ENCODE data around the gene MEF2A.

The MEF2A gene

DNA sequence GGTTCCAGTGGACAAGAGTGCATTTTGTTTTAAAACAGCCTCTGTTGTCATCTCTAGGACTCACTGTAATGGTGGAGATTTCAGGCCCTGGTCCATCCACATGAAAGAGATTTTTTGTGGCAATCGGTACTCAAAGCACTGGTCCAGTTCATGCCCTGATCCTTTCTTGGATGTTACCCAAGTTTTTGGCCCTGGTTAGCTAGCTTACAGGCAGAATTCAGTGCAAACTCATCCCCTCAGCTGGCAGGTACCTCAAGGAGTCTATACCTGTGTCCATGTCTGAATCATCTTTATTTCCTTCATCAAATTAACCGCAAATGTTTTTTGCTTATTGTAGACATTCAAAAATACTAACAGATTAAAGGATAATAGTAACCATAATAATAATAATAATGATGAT is 13.7 kb upstream of the MEF2A start:
- Mint-ChIP-seq H3K4me3 (no peak overlapping the region), H3K4me1 (no peaks in the 10 kb centered on the region), H3K27me3 (peaks cover 2% of the 10 kb centered on the region), H3K36me3 (no peaks in the 10 kb centered on the region), H3K27ac (no peak overlapping the region), H3K9me3 (no peaks in the 10 kb centered on the region)
- DNase-seq = no peak
- CTCF ChIA-PET = no interaction called here

DNA sequence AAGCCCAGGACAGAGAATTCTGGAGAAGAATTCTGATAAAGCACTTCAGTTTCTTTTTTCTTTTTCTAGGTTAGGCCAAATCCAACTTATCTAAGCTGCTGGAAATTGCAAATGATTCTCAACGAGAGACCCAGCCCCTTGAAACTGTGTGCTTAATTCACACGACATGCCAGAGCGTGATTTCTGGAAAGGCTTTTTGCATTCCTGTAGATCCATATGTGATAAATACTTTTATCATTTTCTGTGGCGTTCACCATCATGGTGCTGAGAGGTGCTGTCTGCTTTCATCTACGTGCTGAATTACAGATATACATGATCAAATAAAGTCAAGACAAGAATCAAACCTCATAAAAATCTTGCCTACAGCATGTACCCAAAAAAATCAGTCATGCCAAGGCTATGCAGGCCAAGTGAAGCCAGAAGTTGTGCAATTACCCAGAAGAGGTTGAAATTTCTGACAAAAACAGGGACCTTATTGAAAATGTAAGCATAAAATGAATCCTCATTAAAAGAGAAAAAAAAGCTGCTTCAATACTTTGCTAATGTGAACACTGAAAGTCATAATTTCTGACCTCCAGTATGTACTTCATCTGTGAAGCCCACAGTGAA is 10.8 kb upstream of the MEF2A start:
- DNase-seq = no peak
- Mint-ChIP-seq H3K27ac (no peak overlapping the region), H3K4me1 (no peaks in the 10 kb centered on the region), H3K9me3 (no peaks in the 10 kb centered on the region), H3K4me3 (no peak overlapping the region), H3K27me3 (peaks cover 4% of the 10 kb centered on the region), H3K36me3 (no peaks in the 10 kb centered on the region)
- CTCF ChIA-PET = no interaction called here

- CTCF ChIA-PET = no interaction called here
- no peaks in the 10 kb centered on the region for H3K9me3 Mint-ChIP-seq
- no peaks in the 10 kb centered on the region for H3K4me1 Mint-ChIP-seq
- H3K36me3 Mint-ChIP-seq = no peaks in the 10 kb centered on the region
- no peak overlapping the region for H3K27ac Mint-ChIP-seq
- DNase-seq = no peak
- H3K27me3 Mint-ChIP-seq = peaks cover 5% of the 10 kb centered on the region
- no peak overlapping the region for H3K4me3 Mint-ChIP-seq
These were observed 9.8 kb upstream of the MEF2A start for GRCh38 chr15:99556011-99556410.

DNA sequence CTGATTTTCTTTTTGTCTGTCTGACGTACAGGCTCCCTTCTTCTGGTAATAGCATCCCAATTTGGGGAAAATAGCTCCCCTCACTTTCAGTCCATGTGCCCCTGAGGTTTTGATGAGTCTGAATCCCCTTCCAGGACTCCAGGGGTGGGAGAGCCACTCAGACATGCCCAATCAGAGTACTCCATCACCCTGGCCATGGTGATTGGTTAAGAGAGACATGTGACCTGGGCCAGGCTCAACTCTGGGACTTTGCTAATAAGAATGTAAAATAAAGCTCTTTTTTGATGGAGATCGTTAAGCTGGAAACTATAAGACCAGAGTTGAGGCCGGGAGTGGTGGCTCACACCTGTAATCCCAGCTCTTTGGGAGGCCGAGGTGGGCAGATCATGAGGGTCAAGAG is 9.2 kb upstream of the MEF2A start:
- CTCF ChIA-PET = no interaction called here
- DNase-seq = no peak
- H3K27ac Mint-ChIP-seq = no peak overlapping the region
- H3K4me1 Mint-ChIP-seq = no peaks in the 10 kb centered on the region
- H3K36me3 Mint-ChIP-seq = no peaks in the 10 kb centered on the region
- H3K9me3 Mint-ChIP-seq = no peaks in the 10 kb centered on the region
- H3K4me3 Mint-ChIP-seq = no peak overlapping the region
- H3K27me3 Mint-ChIP-seq = peaks cover 10% of the 10 kb centered on the region

DNA sequence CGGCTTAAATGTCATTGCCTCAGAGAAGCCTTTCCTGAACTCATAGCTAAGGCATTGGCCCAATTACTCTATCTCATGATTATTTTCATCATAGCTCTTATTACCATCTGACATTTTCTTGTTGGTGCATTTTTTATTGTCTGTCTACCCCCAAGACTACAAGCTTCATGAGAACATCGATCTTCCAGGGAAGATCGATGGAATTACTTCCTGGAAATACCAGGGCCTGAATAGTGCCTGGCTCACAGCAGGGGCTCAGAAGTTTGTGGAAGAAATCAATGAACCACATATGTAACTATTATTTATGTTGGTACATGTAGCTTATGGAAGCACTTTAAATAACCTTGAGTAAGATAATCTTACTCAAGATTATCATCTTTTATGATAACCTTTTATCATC is 7.7 kb upstream of the MEF2A start:
- H3K36me3 Mint-ChIP-seq = no peaks in the 10 kb centered on the region
- H3K9me3 Mint-ChIP-seq = no peaks in the 10 kb centered on the region
- H3K4me1 Mint-ChIP-seq = peaks cover 11% of the 10 kb centered on the region
- no peak overlapping the region for H3K27ac Mint-ChIP-seq
- H3K4me3 Mint-ChIP-seq = no peak overlapping the region
- DNase-seq = no peak
- peaks cover 25% of the 10 kb centered on the region for H3K27me3 Mint-ChIP-seq
- CTCF ChIA-PET = interaction anchor here (0.8 to 1.1 kb wide), 2 partner anchors 62 to 198 kb away, joined by 3 read pairs; no protein-coding TSS in a partner anchor

DNA sequence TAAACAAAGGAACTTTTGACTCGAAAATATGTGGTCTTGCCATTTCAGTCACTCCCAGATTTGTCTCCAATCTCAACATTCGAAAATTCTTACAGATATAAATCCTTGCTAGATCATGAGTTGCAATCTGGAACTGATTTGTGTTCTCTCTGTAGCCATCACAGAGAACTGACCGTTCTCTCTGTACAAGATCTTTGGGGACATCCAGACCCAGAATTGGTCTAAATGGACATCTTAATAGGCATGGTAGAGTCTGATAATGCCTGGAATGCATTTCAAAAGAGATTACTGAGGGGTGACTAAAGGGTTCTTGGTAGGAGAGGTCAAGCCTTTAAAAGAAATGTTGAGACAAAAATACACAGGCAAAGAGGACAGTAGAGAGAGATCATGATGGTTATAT is 7.2 kb upstream of the MEF2A start:
- Mint-ChIP-seq H3K27ac (no peak overlapping the region), H3K4me1 (peaks cover 11% of the 10 kb centered on the region), H3K27me3 (peaks cover 30% of the 10 kb centered on the region), H3K9me3 (no peaks in the 10 kb centered on the region), H3K4me3 (no peak overlapping the region), H3K36me3 (no peaks in the 10 kb centered on the region)
- CTCF ChIA-PET = no interaction called here
- DNase-seq = no peak

GRCh38 chr15:99561476-99562230 is 4.1 kb upstream of the MEF2A start:
- H3K27me3 Mint-ChIP-seq = peaks cover 47% of the 10 kb centered on the region
- H3K36me3 Mint-ChIP-seq = peaks cover 3% of the 10 kb centered on the region
- H3K4me3 Mint-ChIP-seq = no peak overlapping the region
- H3K9me3 Mint-ChIP-seq = no peaks in the 10 kb centered on the region
- CTCF ChIA-PET = interaction anchor here (1.6 kb wide), 1 partner anchor 143 kb away, joined by 6 read pairs; no protein-coding TSS in a partner anchor
- DNase-seq = no peak
- H3K4me1 Mint-ChIP-seq = peaks cover 25% of the 10 kb centered on the region
- H3K27ac Mint-ChIP-seq = no peak overlapping the region

- Mint-ChIP-seq H3K27me3 (peaks cover 47% of the 10 kb centered on the region), H3K9me3 (no peaks in the 10 kb centered on the region), H3K4me1 (peaks cover 28% of the 10 kb centered on the region), H3K27ac (no peak overlapping the region), H3K4me3 (no peak overlapping the region), H3K36me3 (peaks cover 3% of the 10 kb centered on the region)
- no peak for DNase-seq
- CTCF ChIA-PET = interaction anchor here (1.6 kb wide), 1 partner anchor 142 kb away, joined by 6 read pairs; no protein-coding TSS in a partner anchor
These were observed 3.5 kb upstream of the MEF2A start for GRCh38 chr15:99562238-99562637.

- peaks cover 47% of the 10 kb centered on the region for H3K27me3 Mint-ChIP-seq
- no peaks in the 10 kb centered on the region for H3K9me3 Mint-ChIP-seq
- peaks cover 3% of the 10 kb centered on the region for H3K36me3 Mint-ChIP-seq
- H3K4me3 Mint-ChIP-seq = peak overlapping the region; percentile 53
- peaks cover 42% of the 10 kb centered on the region for H3K4me1 Mint-ChIP-seq
- no peak for DNase-seq
- CTCF ChIA-PET = interaction anchor here (0.6 to 1.3 kb wide), 4 partner anchors 15 to 290 kb away, joined by 3 read pairs; no protein-coding TSS in a partner anchor
- no peak overlapping the region for H3K27ac Mint-ChIP-seq
These were observed 1.3 kb upstream of the MEF2A start for GRCh38 chr15:99564221-99565048.

GRCh38 chr15:99565049-99565298 is 810 bp upstream of the MEF2A start:
- no peak for DNase-seq
- peaks cover 43% of the 10 kb centered on the region for H3K27me3 Mint-ChIP-seq
- H3K36me3 Mint-ChIP-seq = peaks cover 3% of the 10 kb centered on the region
- CTCF ChIA-PET = interaction anchor here (0.6 to 1.0 kb wide), 2 partner anchors 15 to 291 kb away, joined by 3 read pairs; no protein-coding TSS in a partner anchor
- H3K4me3 Mint-ChIP-seq = peak overlapping the region; percentile 53
- H3K27ac Mint-ChIP-seq = no peak overlapping the region
- no peaks in the 10 kb centered on the region for H3K9me3 Mint-ChIP-seq
- H3K4me1 Mint-ChIP-seq = peaks cover 42% of the 10 kb centered on the region

- H3K9me3 Mint-ChIP-seq = no peaks in the 10 kb centered on the region
- peak; percentile 38 for DNase-seq
- peak overlapping the region; percentile 85 for H3K27ac Mint-ChIP-seq
- H3K27me3 Mint-ChIP-seq = peaks cover 39% of the 10 kb centered on the region
- CTCF ChIA-PET = interaction anchor here (0.9 to 2.2 kb wide), 4 partner anchors 46 to 293 kb away, joined by 3 to 11 read pairs (median 4); no protein-coding TSS in a partner anchor
- peak overlapping the region; percentile 96 for H3K4me3 Mint-ChIP-seq
- peaks cover 3% of the 10 kb centered on the region for H3K36me3 Mint-ChIP-seq
- peaks cover 42% of the 10 kb centered on the region for H3K4me1 Mint-ChIP-seq
These were observed 543 bp downstream of the MEF2A start for GRCh38 chr15:99566157-99566897.

DNA sequence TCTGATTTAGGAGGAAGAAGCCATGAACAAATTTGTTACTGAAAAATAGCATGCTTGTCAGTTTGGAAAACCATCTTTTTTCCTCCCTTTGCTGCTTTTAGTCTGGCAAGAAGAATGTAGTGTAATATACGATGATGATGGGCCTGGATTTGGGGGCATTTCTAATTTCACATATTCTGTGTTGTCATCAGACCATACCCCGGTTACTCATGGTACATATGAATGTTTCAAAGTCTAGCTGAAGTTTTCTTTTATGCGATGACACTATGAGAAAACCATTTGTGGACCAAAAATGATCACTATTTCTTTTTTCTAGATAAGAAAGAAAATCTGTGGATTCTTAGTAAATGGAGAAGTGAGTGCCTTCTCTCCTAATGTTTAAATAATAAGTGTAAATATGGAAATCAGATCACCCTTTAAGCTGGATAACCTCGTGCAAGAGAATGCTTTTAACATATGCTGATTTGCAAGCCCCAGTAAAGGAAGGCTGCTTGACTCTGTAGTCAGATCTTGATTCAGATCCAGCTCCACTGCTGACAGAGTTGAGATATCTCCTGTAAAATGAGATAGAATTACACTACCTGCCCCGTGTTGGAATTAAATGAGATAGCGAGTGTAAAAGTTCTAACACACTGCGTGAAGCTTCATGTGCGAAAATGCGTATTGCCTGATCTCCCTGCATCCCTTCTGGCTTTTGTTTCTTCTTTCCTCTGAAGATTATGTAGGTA is 3.0 kb downstream of the MEF2A start:
- Mint-ChIP-seq H3K27ac (no peak overlapping the region), H3K9me3 (no peaks in the 10 kb centered on the region), H3K36me3 (peaks cover 8% of the 10 kb centered on the region), H3K4me1 (peaks cover 29% of the 10 kb centered on the region), H3K27me3 (peaks cover 14% of the 10 kb centered on the region), H3K4me3 (no peak overlapping the region)
- no peak for DNase-seq
- CTCF ChIA-PET = interaction anchor here (1.1 to 1.2 kb wide), 3 partner anchors 45 to 296 kb away, joined by 3 to 4 read pairs (median 3); no protein-coding TSS in a partner anchor

GRCh38 chr15:99571299-99571698 is 5.5 kb downstream of the MEF2A start:
- H3K4me1 Mint-ChIP-seq = peaks cover 18% of the 10 kb centered on the region
- H3K27me3 Mint-ChIP-seq = no peaks in the 10 kb centered on the region
- no peak overlapping the region for H3K4me3 Mint-ChIP-seq
- CTCF ChIA-PET = no interaction called here
- H3K27ac Mint-ChIP-seq = no peak overlapping the region
- peaks cover 9% of the 10 kb centered on the region for H3K36me3 Mint-ChIP-seq
- H3K9me3 Mint-ChIP-seq = no peaks in the 10 kb centered on the region
- no peak for DNase-seq

All from activated naive CD4-positive, alpha-beta T cell treated with anti-CD3 and anti-CD28 coated beads, Interleukin-2, amount 10 ng/mL, durations not matched to agents 7 days and 5 days (primary cell).